ENCODE data around the gene RAB1A.
A peak's percentile ranks its signal among the peaks of the same experiment; 100 is the strongest.

Gene RAB1A

DNA sequence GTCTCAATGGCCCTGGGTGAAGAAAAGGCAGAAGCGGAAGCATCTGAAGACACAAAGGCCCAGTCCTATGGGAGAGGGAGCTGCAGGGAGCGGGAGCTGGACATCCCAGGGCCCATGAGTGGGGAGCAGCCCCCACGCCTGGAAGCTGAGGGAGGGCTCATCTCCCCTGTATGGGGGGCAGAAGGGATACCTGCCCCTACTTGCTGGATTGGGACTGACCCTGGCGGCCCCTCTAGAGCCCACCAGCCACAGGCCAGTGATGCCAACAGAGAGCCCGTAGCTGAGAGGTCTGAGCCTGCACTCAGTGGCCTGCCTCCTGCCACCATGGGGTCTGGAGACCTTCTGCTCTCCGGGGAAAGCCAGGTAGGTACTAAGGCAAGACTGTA, 60.5 kb downstream of the RAB1A start:
- no peak for DNase-seq (ENCODE audit: low read depth)
- TF ChIP-seq, protein P1, sequence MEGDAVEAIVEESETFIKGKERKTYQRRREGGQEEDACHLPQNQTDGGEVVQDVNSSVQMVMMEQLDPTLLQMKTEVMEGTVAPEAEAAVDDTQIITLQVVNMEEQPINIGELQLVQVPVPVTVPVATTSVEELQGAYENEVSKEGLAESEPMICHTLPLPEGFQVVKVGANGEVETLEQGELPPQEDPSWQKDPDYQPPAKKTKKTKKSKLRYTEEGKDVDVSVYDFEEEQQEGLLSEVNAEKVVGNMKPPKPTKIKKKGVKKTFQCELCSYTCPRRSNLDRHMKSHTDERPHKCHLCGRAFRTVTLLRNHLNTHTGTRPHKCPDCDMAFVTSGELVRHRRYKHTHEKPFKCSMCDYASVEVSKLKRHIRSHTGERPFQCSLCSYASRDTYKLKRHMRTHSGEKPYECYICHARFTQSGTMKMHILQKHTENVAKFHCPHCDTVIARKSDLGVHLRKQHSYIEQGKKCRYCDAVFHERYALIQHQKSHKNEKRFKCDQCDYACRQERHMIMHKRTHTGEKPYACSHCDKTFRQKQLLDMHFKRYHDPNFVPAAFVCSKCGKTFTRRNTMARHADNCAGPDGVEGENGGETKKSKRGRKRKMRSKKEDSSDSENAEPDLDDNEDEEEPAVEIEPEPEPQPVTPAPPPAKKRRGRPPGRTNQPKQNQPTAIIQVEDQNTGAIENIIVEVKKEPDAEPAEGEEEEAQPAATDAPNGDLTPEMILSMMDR (IDR thresholded peaks at IDR 0.05; ENCODE audit: insufficient read depth, low read depth, low read length, missing control alignments) = no peak
- H3K4me3 ChIP-seq (ENCODE audit: low read length) = no peak overlapping the region

DNA sequence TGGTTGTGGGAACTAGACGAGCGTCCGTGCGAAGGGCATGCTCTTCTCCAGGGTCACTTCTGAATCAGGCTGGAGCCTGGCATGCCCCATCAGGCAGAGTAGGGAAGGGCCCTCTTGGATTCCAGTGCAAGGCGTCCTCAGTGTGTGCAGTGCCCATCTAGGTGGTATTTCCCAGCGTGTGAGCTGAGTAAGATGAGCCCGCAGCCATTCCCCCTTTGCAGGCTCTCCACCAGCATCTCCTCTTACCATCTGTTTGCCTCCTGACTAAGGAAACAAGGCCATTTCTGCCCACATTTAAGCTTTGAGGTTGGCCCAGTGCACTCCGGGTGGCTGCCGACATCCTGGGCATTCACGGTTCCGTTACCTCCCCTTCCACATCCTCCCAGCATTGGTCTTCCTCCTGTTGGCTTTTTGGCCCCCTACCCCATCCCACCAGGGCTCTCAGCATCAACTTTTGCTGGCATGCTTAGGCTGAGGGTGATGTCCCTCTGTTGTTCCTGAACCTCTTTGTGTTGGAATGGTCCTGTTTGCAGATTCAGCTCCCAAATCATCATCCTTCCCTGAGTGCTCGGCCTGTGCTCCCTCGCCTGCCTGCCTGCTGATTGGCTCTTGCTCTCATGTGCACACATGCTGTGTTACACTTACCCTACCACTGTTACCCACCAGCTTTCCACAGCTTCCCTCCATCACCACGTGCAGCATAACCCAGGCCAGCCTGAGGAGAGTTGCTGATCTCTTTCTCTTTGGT, 61.9 kb downstream of the RAB1A start:
- TF ChIP-seq, protein P1 (IDR thresholded peaks at IDR 0.05; ENCODE audit: insufficient read depth, low read depth, low read length, missing control alignments) = no peak
- H3K4me3 ChIP-seq (ENCODE audit: low read length) = no peak overlapping the region
- peak; percentile 24 for DNase-seq (ENCODE audit: low read depth)

GRCh38 chr2:65064728-65065552, 65.0 kb downstream of the RAB1A start:
- DNase-seq (ENCODE audit: low read depth) = peak; percentile 83
- TF ChIP-seq, protein P1 (IDR thresholded peaks at IDR 0.05; ENCODE audit: insufficient read depth, low read depth, low read length, missing control alignments) = peak; percentile 81
- no peak overlapping the region for H3K4me3 ChIP-seq (ENCODE audit: low read length)

DNA sequence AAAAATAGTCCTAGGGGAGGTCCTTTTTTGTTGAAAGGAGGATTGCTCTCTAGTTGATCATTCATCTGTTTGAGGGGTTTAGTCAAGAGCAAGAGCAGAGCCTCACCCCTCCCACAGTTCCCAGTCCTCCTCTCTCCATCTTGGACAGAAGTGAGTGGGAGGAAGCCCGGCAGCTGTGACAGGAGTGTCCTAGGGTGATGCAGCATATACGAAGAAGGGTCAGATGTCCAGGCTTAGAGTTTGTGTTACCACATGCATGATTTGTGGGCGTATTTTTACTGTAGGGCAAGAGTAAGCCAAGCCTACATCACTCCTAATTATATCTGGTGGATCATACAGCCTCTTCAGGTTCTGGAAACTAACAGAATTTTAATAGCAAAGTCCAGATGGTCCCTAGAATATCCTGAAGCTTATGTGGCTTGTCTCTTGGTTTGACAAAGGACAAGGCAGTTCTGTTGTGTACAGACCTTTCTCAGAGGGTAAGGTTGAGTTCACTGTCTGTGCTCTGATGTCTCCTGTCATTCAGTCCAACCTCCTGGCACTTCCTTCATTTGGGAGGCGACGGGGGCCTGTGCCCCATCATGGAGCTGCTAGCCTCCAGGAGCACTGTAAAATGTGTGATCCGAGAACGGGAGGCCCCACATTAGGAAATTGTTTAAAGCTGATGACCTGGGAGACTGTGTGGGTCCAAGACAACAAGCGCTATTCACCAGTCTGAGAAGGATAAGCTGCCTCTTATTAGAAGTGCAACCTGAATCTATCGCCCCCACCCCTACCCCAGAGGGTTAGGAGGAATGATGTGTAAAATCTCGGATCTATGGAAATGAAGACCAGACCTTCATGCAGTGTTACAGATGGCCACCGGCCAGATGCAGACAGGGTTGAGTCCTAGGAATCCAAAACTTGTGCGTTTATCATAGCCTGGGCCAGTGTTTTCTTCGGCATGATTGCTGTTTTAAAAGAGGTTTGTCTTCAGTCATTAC, 66.8 kb downstream of the RAB1A start:
- no peak for DNase-seq (ENCODE audit: low read depth)
- H3K4me3 ChIP-seq (ENCODE audit: low read length) = no peak overlapping the region
- TF ChIP-seq, protein P1 (IDR thresholded peaks at IDR 0.05; ENCODE audit: insufficient read depth, low read depth, low read length, missing control alignments) = no peak

- H3K4me3 ChIP-seq (ENCODE audit: low read length) = no peak overlapping the region
- peak; percentile 57 for DNase-seq (ENCODE audit: low read depth)
- TF ChIP-seq, protein P1 (IDR thresholded peaks at IDR 0.05; ENCODE audit: insufficient read depth, low read depth, low read length, missing control alignments) = no peak
Observed at GRCh38 chr2:65061910-65062339, 68.0 kb downstream of the RAB1A start.

- no peak for DNase-seq (ENCODE audit: low read depth)
- TF ChIP-seq, protein P1 (IDR thresholded peaks at IDR 0.05; ENCODE audit: insufficient read depth, low read depth, low read length, missing control alignments) = no peak
- no peak overlapping the region for H3K4me3 ChIP-seq (ENCODE audit: low read length)
Observed at GRCh38 chr2:65061146-65061909, 68.6 kb downstream of the RAB1A start.

Data from epithelial cell of esophagus (primary cell).